HG02885 (cell line): ENCODE data around the gene ADARB1.

Source experiments
- ATAC-seq: cut with Tn5 transposase; IDR thresholded peaks from one replicate; pipeline ENCODE4 v1.9.1; 2021; ENCODE audit warnings: mild to moderate bottlenecking; ENCODE audit not compliant: unreplicated experiment, poor library complexity

The ADARB1 gene

DNA sequence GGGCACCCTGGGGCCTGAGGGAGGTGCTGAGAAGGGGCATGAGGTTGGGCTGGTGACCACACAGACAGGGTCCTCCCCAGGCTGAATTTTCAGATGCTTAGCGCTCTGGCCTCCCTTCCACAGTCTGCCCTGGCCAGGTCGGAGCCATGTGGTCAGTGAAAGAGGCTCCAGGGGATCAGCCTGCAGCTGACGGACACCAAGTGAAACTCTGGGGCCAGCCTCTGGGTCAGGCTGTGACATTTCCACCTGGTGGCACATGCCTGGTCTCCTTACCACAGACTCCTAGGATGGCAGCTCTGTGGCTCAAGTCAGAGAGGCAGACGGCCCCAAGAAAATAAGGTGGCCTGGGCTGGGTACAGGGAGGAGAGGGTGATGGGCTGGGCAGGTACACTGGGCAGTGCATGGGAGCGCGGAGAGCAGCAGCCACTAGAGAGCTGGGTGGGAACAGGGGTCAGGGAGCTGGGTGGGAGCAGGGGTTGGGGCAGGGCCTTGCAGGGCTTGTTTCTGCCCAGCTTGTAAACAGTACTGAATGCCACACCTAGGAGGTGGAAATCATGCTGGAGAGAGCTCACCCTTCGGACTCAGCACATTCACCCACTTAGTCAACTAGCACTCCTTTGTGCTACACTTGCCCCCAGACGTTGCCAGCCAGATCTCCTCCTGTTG, 20.7 kb upstream of the ADARB1 start:
- ATAC-seq = no peak

DNA sequence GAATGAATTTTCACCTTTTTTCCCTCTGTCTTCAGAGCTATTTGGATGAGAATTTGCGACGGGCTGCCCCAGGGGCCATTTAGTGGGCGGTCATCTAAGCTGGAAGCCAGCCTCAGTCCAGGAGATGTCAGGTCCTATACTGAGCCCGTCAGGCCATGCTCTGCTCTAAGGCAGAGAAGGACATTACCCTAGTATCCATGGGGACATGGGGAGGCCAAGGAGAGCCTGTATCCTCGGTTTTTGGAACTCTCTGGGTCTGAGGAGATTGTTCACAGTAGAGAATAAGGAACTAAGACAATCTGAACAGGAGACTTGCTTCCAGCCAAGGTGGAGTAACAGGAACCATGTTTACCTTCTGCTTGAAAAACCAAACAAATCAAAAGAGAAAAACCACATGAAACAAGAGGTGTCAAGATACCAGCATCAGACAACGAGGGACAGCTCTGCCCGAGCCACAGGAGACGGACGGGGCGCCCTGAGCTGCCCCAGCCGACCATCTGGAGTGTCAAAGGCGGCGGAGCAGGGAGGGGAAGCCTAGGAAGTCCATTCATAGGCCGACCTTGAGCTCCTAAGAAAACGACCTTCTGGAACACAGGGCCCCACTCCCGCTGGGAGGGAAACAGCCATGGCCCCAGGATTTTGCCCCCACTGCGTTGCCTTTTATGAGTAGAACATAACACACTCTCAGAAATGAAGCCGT, 20.0 kb upstream of the ADARB1 start:
- ATAC-seq = no peak

DNA sequence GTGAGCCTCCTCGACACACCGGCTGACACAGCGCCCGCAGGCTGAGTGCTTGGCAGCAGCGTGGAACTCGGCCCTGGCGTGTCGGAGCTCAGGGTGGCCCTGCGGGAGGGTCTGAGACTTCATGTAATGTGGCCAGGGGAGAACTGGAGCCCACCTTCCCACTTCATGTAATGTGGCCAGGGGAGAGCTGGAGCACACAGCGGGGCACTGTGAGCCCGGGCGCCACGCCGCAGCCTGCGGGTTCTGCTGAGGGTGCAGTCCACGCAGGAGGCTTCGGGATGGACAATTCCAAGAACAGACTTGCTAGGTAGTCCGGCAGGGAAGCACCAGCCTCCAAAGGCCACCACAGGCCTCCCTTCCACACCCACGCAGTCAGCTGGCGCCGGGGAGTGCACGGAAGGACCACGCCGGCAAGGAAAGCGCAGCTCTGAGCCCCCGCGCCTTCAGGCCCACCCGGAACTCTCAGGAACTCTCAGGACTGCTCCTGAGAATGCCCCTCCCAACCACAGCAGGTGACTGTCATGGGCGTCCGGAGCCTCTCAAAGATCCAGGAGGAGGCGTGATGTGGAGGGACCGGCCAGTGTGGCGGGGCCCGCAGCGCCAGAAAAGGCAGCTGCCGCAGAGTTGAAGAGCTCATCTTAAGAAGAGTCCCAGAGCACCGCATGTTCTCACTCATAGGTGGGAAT, 19.3 kb upstream of the ADARB1 start:
- ATAC-seq = no peak

DNA sequence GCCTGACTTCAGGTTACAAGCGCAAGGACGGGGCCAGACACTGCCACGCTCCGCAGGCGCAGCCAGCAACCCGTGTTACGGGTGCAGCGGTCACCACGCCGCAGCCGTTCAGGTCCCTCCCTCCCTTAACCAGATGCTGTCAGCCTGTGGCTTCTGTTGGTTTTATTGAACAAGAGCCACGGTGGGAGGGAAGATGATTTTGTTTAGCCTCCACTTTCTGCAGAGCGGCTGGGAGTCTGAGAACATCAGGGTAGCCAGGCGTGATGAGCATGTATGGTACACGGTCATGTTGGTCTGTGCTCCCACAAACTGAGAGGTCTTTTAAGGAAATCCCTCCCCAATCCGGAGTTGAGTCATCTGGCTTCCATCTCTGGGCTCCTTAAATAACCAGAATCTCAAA, 18.5 kb upstream of the ADARB1 start:
- no peak for ATAC-seq

DNA sequence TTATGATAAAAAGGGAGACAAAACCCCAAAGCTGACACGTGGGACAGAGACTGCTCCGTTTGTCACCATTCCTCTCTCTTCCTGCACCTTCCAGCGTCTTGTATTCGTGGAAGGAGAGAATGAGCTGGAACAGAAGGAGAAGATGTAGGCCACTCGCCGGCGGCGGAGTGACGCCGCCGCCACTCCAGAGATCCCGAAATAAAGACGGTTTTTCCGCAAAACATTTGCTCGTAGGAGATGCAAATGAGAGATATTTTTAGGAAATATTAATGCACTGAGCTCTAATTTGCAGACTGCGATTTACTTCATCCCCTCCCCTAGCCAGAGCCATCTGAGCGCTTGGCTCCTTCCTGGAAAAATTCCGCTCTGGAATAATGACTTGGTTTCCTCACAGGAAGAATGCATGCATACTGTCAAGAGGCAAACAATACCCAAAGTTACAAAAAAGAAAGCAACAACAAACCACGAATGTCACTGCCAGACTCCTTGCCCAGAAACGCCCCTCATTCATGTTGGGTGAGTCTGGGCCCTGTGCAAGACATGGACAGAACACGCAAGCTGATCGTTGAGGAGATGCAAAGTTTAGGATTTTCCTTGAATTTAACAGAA, 18.0 kb upstream of the ADARB1 start:
- no peak for ATAC-seq

DNA sequence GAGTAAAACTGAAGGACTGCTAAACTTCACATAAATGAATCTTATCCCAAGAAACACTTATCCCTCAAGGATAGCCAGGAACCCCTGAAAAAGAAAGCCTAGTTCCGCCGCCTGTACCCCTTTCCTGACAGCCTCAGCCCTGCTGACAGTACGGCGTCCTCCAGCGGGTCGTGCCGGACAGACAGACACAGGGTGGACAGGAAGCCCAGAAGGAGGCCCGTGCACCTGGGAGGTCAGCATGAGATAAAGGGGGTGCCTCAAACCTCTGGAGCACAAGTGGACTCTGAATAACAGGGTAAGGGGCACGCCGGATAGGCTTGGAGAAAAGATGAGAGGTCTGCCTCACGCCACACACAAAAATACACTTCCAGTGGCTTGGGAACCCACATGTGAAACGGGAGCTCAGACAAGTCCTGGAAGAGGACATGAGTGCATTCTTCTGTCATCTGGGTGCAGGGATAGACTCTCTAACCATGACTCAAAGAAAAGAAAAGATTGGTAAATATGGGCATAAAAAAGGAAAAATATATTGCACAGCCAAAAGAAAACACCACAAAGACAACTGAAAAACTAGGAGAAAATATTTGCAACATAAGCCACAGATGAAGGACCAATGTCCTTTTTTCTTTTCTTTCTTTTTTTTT, 17.3 kb upstream of the ADARB1 start:
- no peak for ATAC-seq

DNA sequence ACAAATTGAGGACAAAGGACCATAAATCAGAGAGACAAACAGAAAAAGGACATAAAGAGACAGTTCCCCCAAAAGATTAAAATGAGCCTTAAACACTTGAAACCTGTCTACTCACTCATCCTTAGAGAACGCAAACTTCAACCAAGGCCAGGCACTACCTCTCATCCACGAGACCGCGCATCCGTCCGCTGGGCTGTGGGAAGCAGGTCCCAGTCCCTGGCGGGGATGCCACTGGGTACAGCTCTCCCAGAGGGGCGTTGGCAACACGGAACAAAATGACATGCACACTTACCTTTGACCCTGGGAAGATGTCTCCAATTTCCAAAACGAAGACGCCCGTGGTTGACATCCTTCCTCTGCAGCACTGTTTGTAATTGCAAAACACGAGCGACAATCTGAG, 16.5 kb upstream of the ADARB1 start:
- no peak for ATAC-seq

DNA sequence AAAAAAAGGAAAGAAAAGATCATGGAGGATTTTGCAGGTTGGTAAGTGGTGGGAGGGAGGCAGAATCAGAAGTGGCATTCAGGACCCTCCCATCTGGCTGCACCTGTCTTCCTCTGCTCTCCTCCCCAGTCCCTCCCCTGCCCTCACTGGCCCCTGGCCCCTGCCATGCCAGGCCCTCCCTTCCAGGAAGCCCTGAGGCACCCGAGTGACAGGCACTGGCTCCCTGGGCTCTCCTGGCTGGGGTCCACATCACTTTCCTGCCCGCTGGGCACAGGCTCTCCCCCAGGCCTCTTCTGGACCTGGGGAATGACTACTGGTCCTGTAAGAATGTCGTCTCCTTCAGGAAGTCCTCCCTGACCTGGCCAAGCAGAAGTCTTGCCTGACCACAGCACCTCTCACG, 15.3 kb upstream of the ADARB1 start:
- ATAC-seq = no peak

DNA sequence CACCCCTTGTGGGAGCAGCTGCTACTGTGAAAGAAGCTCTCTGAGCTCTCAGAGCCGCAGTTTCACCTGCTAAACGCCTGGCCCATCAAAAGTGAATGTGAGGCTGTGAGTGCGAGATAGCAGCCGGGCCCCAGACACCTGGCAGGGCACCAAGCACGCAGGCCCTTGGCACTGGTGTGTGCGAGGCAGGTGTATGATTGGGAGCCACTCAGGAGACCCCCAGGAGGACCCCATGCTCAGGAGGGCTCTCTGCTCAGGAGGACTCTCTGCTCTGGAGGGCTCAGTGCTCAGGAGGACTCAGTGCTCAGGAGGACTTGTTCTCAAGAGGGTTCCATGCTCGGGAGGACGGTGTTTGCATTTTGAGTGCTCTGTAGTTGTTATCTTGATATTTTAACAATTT, 14.3 kb upstream of the ADARB1 start:
- ATAC-seq = no peak

DNA sequence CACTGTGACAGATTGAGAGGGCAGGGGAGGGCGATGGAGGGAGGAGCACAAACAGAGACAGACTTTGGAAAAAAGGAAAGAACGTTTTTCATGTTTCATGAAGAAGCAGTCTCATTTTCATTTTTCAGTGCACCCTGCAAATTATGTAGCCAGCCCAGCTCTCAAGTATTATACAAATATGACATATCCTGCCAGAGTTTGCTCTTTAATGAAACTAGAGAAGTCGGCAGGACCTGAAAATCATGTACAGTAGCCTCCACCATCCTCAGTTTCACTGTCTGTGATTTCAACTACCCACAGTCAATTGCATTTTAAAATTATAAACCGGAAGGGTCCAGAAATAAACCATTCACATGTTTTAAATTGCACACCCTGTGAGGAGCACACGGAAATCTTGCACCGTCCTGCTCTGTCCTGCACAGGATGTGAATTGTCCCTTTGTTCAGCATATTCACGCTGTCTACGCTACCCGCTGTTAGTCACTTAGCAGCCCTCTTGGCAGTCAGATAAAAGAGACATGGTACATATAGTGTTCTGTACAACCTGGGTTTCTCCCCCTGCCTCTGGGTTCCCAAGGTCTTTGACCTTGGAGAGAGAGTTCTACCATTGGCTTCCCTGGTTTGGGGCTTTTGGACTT, 13.6 kb upstream of the ADARB1 start:
- ATAC-seq = no peak

DNA sequence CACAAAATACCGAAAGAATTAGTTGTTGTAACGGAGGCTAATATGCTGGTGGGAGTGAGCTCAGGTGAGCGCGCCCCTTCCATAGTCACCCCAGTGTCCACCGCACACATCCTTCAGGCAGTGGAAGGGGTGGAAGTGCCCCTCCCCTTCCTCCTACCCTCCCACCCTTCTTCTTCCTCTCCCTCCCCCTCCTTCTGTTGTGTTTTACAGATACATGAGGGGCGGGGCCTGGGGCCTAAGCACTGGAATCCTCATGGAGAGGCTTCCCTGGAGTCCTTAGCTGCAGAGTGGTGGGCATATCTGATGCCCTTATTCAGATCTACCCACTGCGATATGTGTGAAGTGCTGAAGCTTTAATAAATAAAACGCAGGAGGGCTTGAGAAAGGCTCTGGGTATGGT, 10.3 kb upstream of the ADARB1 start:
- ATAC-seq = no peak

DNA sequence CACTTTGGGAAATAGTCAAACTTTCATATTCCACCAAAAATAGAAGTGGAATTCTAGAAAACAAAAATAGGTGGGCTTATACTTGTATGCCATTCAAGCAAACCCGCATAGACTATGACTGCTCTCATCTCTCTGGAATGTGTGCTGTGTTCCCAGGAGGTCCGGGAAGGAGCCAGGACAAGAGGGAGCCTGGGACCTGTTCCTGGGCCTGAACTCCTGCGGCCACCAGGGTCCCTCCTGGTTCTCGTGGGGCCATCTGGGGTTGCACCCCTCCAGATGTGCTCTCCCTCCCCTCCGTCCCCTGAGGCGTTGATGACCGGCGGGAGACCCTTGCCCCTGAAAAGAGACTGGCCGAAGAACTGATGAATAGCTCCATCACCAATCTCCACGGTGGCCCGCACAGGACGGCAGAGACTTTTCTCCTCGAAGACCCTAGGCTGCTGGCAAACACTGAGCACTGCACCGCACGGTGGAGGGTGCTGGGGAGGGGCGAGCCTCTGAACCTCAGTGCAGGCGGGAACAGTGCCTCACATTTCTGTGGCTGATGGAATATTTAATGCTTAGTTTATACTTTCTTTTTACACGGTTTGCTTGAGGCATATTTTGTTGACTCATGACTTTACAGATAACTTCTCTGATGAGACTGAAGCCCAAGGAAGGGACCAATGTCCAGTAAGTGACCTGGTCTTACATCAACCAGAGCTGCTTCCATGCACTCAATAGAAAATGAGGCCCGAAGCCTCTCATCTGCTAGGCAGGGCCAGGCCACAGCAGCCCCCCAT, 9.6 kb upstream of the ADARB1 start:
- no peak for ATAC-seq

DNA sequence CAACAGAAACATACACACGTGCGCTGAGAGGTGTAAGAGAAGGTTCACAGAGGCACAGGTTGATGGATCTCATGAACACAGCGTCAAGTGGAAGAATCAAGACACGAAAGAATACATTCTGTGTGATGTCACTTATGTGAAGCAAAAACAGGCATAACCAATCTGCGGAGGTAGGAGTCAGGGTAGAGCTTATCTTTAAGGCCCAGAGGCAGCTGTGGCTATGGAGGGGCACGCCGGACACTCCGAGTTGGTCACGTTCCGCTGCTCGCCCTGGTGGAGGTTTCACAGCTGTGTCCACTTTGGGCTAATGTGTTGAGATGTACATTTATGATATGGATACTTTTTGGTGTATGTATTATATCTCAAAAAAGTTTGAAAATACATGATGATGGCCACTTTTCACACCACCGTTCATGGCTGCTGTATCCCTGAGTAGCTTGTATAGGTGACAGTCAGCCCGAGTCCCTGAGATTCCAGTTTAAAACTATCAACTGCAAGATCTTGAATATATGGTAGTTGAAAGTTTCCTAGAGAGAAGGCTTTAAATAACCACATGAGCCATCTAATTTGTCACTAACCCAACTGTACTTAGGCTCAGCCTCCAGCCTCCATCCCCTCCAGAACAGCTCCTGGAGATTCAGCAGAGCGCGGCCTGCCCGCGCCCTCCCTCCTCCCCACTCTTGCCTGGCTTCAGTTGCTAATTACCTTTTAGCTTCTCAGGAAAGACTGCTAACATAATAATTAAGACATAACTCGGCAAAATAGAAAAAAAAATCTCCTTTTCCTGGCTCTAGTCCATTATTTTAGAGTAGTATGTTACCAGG, 6.7 kb upstream of the ADARB1 start:
- no peak for ATAC-seq

DNA sequence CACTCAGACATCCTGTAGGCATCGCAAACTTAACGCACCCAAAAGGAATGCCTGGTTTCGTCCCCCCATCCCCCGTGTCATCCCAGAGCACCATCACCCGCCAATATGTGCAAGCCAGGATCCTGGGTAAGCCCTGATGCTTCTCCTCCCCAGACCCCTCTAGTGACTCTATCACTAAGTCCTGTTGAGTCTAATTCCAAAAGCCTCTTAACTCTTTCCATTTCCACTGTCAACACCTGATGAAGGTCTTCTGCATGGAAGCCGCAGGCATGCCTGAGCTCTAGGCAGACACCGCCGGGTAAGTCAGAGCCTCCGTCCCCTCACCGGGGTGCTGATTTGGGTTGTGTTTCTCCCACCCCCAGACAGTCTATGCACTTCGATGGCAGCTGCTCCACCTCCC, 5.3 kb upstream of the ADARB1 start:
- ATAC-seq = no peak

DNA sequence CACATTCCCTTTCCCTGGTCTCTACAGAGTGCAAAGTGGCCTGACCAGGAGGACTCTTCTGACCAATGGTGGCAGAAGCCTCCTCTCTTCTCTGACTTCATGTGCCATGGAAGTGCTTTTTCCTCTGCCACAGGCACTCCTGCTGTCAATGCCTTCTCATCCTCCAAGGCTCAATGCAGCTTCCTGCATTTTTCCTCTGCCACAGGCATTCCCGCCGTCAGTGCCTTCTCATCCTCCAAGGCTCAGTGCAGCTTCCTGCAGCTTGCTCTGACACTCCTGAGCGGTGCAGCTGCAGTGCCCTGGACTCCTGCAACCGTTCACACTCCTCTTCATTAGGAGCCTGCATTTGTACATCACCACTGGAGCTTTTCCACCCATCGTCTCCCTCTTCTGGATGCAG, 4.7 kb upstream of the ADARB1 start:
- ATAC-seq = no peak

DNA sequence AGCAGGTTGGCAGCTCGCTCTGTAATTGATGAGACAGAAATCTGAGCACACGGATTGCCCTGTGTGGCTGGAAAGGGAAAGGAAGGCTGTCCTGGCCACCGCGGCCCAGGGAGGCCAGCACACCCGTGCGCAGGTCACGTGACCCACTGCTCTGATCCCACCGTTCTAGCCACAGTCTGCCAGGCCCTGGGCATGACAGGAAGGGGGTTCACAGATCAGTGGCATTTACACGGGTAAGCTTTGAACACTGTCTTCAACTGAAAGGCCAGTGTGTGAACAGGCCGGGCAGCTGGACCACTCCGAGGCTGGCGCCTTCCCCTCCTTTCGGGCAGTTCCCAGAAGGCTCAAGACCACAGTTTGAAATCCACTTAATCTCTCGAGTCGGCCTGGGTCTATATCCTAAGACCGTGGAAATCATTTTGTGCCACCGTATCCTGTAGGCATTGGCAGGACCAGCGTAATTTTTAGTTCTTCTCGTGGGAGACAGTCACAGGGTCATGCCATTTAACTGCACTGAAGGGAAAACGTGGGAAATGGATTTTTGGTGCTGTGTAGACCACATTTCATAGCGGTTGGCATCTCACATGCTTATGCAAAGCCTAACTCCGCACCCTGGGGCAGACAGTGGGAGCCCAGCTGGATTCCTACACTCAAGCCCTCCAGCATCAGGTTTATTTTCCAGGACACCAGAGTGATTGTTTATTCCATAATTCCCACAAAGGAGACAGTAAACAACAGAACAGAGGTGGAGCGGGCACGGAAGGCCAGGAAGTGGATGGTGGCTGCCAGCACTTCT, 3.1 kb upstream of the ADARB1 start:
- no peak for ATAC-seq

DNA sequence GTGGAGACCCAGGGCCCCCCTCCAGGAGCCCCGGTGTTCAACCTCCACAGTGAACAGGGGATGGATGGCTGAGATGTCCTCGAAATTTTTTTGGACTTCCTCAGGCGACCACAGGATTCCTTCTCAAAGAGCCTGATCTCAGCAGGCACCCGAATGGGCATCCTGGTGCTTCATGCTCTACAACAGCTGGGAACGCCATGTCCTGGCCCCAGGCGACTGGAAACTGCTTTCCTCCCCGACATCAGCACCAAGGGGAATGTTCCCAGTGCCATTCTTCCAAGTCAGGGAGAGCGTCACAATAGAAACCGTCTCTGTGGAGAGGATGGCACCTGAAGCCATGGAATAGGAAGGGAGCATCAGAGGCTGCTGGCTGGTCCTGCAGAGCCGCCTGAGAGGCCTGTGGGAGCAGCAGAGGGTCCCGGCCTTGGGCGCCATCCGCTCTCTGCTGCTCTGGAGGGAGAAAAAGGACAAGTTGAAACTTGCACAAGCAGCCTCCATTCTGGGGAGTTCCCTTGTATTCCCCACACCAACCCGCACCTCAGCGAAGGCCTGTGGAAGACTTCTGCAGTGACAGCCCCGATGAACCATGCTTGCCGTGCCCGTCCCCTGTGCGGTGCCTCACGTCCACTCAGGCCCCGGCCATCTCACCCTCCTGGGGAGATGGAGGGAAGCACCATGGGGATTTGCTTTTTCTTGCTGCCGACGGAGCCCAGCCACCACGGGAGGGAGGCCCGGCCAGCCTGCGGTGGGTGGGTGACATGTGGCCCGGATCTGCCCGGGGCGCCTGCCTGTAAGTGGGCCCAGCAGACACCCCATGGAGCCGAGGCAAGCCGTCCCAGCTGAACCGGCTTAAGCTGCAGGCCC, 2.3 kb upstream of the ADARB1 start:
- no peak for ATAC-seq
